Measurements from ENCODE around the gene TBX20. TPM values are rescaled to one million over a fixed set of nuclear protein-coding genes. Genes with fewer than 3 reads are reported as not detected.

The TBX20 gene, protein sequence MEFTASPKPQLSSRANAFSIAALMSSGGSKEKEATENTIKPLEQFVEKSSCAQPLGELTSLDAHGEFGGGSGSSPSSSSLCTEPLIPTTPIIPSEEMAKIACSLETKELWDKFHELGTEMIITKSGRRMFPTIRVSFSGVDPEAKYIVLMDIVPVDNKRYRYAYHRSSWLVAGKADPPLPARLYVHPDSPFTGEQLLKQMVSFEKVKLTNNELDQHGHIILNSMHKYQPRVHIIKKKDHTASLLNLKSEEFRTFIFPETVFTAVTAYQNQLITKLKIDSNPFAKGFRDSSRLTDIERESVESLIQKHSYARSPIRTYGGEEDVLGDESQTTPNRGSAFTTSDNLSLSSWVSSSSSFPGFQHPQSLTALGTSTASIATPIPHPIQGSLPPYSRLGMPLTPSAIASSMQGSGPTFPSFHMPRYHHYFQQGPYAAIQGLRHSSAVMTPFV
- polyA plus RNA-seq (2012; ENCODE audit: insufficient read length, low read depth): not detected

DNA sequence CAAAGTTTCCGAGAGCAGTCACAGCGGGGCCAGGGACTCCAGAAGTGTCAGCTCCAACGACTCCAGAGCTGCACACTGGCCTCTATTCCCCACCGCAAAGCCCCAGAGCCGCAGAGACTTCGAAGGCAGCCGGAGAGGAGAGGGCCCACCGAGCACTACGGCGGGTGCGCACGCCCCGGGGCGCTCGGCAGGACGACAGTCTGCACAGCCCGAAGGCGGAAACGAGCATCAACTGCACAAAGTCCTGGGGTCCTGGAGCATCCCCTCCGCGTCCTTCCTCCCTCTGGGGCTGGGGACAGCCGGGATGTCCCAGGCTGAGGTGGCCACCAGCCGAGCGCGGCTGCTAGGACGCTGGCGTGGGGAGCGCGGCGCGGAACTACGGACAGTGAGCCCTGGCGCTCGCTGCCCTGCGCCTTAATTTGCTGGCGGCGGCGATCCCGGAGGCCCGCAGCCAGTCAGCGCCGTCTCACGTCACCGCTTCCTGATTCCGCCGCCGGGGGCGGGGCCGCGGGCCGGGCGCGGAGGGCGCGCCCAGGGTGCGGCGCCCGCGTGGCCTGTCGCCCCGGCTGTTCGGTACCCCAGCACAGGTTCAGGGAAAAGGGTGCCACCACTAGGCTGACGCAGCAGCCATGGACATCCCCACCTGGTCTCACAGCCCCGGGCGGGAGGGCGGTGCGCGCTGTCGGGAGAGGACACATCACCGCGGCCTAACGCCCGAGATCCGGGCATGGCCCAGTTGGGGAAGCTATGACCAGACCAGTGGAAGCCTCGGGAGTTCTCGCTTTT, at the start of gene TBX20:
Gene TBX20, minus strand, starts transcription at position 391 of the 786 bp plus-strand sequence. CDS start 480 bp downstream, outside the sequence.
- TF ChIP-seq POLR2AphosphoS5 (IDR thresholded peaks at IDR 0.05; ENCODE audit: low read depth, low read length) (no peak), FOXP2 (optimal IDR thresholded peaks at IDR 0.05; ENCODE audit: borderline replicate concordance, extremely low read depth, extremely low read length, insufficient read depth) (no peak), TAF1 (IDR thresholded peaks at IDR 0.05; ENCODE audit: borderline replicate concordance, insufficient read depth, low read length) (no peak), SIN3A (IDR thresholded peaks at IDR 0.05; ENCODE audit: borderline replicate concordance, insufficient read depth, low read length) (no peak)
- TF ChIP-seq, protein P1, sequence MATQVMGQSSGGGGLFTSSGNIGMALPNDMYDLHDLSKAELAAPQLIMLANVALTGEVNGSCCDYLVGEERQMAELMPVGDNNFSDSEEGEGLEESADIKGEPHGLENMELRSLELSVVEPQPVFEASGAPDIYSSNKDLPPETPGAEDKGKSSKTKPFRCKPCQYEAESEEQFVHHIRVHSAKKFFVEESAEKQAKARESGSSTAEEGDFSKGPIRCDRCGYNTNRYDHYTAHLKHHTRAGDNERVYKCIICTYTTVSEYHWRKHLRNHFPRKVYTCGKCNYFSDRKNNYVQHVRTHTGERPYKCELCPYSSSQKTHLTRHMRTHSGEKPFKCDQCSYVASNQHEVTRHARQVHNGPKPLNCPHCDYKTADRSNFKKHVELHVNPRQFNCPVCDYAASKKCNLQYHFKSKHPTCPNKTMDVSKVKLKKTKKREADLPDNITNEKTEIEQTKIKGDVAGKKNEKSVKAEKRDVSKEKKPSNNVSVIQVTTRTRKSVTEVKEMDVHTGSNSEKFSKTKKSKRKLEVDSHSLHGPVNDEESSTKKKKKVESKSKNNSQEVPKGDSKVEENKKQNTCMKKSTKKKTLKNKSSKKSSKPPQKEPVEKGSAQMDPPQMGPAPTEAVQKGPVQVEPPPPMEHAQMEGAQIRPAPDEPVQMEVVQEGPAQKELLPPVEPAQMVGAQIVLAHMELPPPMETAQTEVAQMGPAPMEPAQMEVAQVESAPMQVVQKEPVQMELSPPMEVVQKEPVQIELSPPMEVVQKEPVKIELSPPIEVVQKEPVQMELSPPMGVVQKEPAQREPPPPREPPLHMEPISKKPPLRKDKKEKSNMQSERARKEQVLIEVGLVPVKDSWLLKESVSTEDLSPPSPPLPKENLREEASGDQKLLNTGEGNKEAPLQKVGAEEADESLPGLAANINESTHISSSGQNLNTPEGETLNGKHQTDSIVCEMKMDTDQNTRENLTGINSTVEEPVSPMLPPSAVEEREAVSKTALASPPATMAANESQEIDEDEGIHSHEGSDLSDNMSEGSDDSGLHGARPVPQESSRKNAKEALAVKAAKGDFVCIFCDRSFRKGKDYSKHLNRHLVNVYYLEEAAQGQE (IDR thresholded peaks at IDR 0.05; ENCODE audit: insufficient read depth in 1 of 2, low read depth in 2 of 2, low read length in 2 of 2): no peak

DNA sequence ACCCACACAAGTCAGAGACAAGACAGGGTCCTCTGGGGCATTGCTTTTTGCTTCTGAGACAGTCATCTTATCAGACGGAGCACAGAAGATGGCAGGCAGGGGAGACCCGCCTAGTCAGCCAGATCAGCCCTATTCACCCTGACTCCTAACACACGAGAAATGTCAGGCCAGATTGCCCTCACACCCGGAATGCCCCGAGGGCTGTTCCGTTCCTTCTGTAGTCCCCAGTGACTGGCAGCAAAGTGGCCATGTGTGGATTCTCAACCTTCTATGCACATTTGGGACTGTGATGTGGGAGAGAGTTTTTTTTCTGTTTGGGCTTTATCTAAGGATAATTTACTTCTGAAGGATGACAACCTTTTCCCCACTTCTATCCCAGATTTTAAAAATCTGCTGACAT, 35.5 kb upstream of the TBX20 start:
- TF ChIP-seq, protein P1 (IDR thresholded peaks at IDR 0.05; ENCODE audit: insufficient read depth in 1 of 2, low read depth in 2 of 2, low read length in 2 of 2): no peak
- TF ChIP-seq SIN3A (IDR thresholded peaks at IDR 0.05; ENCODE audit: borderline replicate concordance, insufficient read depth, low read length) (no peak), POLR2AphosphoS5 (IDR thresholded peaks at IDR 0.05; ENCODE audit: low read depth, low read length) (no peak), FOXP2 (optimal IDR thresholded peaks at IDR 0.05; ENCODE audit: borderline replicate concordance, extremely low read depth, extremely low read length, insufficient read depth) (no peak), TAF1 (IDR thresholded peaks at IDR 0.05; ENCODE audit: borderline replicate concordance, insufficient read depth, low read length) (no peak)

DNA sequence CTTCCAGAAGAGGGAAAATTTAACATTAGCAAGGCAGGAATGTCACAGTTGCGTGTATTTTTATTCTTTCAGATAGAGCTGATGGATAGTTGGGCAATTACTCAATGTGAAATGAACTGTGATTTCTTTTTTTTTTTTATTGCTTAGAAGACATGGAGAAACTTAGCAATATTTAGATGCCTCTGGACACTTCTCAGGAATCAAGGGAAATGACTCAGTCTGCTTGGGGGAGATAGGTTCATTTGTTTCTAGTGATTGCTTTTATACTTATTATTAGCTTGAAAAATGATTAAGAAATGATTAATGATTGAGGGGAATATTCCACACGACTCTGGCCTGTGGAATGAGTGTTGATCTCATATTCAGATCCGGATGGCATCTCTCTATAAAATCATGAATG, 33.1 kb upstream of the TBX20 start:
- TF ChIP-seq POLR2AphosphoS5 (IDR thresholded peaks at IDR 0.05; ENCODE audit: low read depth, low read length) (no peak), TAF1 (IDR thresholded peaks at IDR 0.05; ENCODE audit: borderline replicate concordance, insufficient read depth, low read length) (no peak), FOXP2 (optimal IDR thresholded peaks at IDR 0.05; ENCODE audit: borderline replicate concordance, extremely low read depth, extremely low read length, insufficient read depth) (no peak), SIN3A (IDR thresholded peaks at IDR 0.05; ENCODE audit: borderline replicate concordance, insufficient read depth, low read length) (no peak)
- TF ChIP-seq, protein P1 (IDR thresholded peaks at IDR 0.05; ENCODE audit: insufficient read depth in 1 of 2, low read depth in 2 of 2, low read length in 2 of 2): no peak

DNA sequence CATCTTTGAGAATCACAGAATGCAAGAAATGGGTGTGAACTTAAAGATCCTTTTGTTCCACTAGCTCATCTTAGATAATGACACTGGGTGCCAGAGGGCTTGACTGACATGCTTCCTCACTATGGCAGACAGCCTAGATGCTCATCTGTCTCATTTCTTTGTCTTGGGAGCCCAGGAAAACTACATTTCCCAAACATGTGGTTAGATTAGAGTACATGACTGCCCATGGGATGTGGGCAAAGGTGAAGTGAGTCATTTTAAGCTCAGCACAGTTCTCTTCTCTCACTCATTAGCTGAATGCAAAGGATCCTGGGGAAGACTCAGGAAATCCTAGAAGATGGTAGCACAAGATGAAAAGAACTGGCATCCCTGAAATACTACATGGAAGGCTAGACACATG, 32.5 kb upstream of the TBX20 start:
- TF ChIP-seq, protein P1 (IDR thresholded peaks at IDR 0.05; ENCODE audit: insufficient read depth in 1 of 2, low read depth in 2 of 2, low read length in 2 of 2): no peak
- no peak for TF ChIP-seq TAF1 (IDR thresholded peaks at IDR 0.05; ENCODE audit: borderline replicate concordance, insufficient read depth, low read length)
- no peak for TF ChIP-seq POLR2AphosphoS5 (IDR thresholded peaks at IDR 0.05; ENCODE audit: low read depth, low read length)
- TF ChIP-seq SIN3A (IDR thresholded peaks at IDR 0.05; ENCODE audit: borderline replicate concordance, insufficient read depth, low read length): no peak
- no peak for TF ChIP-seq FOXP2 (optimal IDR thresholded peaks at IDR 0.05; ENCODE audit: borderline replicate concordance, extremely low read depth, extremely low read length, insufficient read depth)

Measured in PFSK-1 (cell line).